NCI-H146 (cell line): Measurements from ENCODE around the gene COL20A1.
A peak's percentile ranks its signal among the peaks of the same experiment; 100 is the strongest.

Source experiments
- DNase-seq: peaks from one replicate; lab custom pipeline; 2025; lab: John Stamatoyannopoulos, UW

The COL20A1 gene

GRCh38 chr20:63320041-63320511 is 27.1 kb downstream of the COL20A1 start:
- no peak for DNase-seq

- DNase-seq: no peak
Observed at GRCh38 chr20:63320616-63321147, 27.7 kb downstream of the COL20A1 start.

GRCh38 chr20:63321148-63321831 is 28.3 kb downstream of the COL20A1 start:
- DNase-seq: no peak

- DNase-seq: peak; percentile 34
Observed at GRCh38 chr20:63322146-63322932, 29.4 kb downstream of the COL20A1 start.

- DNase-seq: no peak
Observed at GRCh38 chr20:63322933-63323273, 29.9 kb downstream of the COL20A1 start.

- DNase-seq: no peak
Observed at GRCh38 chr20:63323357-63323981, 30.5 kb downstream of the COL20A1 start.

- DNase-seq: no peak
Observed at GRCh38 chr20:63325021-63325471, 32.1 kb downstream of the COL20A1 start.

- DNase-seq: no peak
Observed at GRCh38 chr20:63325554-63326313, 32.7 kb downstream of the COL20A1 start.

- DNase-seq: no peak
Observed at GRCh38 chr20:63326314-63327230, 33.6 kb downstream of the COL20A1 start.

GRCh38 chr20:63327231-63327745 is 34.3 kb downstream of the COL20A1 start:
- no peak for DNase-seq

- no peak for DNase-seq
Observed at GRCh38 chr20:63328026-63328700, 35.2 kb downstream of the COL20A1 start.

- no peak for DNase-seq
Observed at GRCh38 chr20:63328718-63329275, 35.8 kb downstream of the COL20A1 start.

- no peak for DNase-seq
Observed at GRCh38 chr20:63329331-63330083, 36.5 kb downstream of the COL20A1 start.

- no peak for DNase-seq
Observed at GRCh38 chr20:63330084-63330760, 37.2 kb downstream of the COL20A1 start.

- DNase-seq: no peak
Observed at GRCh38 chr20:63330940-63331339, 38.0 kb downstream of the COL20A1 start.

- no peak for DNase-seq
Observed at GRCh38 chr20:63331741-63332400, 38.9 kb downstream of the COL20A1 start.

- no peak for DNase-seq
Observed at GRCh38 chr20:63332488-63333240, 39.7 kb downstream of the COL20A1 start.
